ENCODE data around the gene ITGAE.
"Not testable (repeated sequence)": the region's sequence is repeated elsewhere in the genome, so short reads cannot be mapped to it uniquely, and the experiment has no call there.

The ITGAE gene

GRCh38 chr17:3794557-3795389 is 6.2 kb downstream of the ITGAE start:
- no peak overlapping the region for H3K27ac Mint-ChIP-seq
- no peaks in the 10 kb centered on the region for H3K36me3 Mint-ChIP-seq (ENCODE audit: low read depth)
- no peak overlapping the region for H3K4me3 Mint-ChIP-seq
- H3K9me3 Mint-ChIP-seq: no peaks in the 10 kb centered on the region
- no peaks in the 10 kb centered on the region for H3K27me3 Mint-ChIP-seq (ENCODE audit: low read depth)
- H3K4me1 Mint-ChIP-seq (ENCODE audit: low read depth): peaks cover 33% of the 10 kb centered on the region

DNA sequence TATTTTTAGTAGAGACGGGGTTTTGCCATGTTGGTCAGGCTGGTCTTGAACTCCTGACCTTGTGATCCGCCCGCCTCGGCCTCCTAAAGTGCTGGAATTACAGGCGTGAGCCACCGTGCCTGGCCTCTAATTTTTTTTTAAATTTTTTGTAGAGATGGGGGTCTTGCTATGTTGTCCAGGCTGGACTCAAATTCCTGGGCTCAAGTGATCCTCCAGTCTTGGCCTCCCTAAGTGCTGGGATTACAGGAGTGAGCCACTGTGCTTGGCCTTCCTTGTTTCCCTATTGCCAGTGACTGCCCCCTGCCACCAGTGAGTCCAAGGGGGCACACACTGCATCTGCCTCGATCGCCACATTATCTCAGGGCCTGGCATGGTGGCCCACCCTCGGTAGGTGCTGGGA is 6.8 kb downstream of the ITGAE start:
- H3K9me3 Mint-ChIP-seq; H3K27me3 Mint-ChIP-seq (ENCODE audit: low read depth); H3K4me3 Mint-ChIP-seq; H3K27ac Mint-ChIP-seq; H3K36me3 Mint-ChIP-seq (ENCODE audit: low read depth): not testable (repeated sequence)
- H3K4me1 Mint-ChIP-seq (ENCODE audit: low read depth): peaks cover 32% of the 10 kb centered on the region

DNA sequence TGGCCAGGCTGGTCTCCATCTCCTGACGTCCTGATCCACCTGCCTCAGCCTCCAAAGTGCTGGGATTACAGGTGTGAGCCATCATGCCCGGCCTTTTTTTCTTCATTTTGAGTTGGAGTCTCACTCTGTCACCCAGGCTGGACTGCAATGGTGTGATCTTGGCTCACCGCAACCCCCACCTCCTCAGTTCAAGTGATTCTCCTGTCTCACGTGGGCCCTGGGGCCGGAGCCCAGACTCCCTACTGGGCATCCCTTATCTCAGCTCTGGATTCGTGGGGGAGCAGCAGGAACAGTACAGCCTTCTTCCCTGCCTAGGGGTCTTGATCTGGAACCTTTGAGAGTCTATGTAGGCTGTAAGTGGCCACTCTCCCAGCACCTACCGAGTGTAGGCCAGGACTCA is 7.7 kb downstream of the ITGAE start:
- H3K27ac Mint-ChIP-seq; H3K36me3 Mint-ChIP-seq (ENCODE audit: low read depth); H3K9me3 Mint-ChIP-seq; H3K4me3 Mint-ChIP-seq; H3K27me3 Mint-ChIP-seq (ENCODE audit: low read depth): not testable (repeated sequence)
- peaks cover 32% of the 10 kb centered on the region for H3K4me1 Mint-ChIP-seq (ENCODE audit: low read depth)

DNA sequence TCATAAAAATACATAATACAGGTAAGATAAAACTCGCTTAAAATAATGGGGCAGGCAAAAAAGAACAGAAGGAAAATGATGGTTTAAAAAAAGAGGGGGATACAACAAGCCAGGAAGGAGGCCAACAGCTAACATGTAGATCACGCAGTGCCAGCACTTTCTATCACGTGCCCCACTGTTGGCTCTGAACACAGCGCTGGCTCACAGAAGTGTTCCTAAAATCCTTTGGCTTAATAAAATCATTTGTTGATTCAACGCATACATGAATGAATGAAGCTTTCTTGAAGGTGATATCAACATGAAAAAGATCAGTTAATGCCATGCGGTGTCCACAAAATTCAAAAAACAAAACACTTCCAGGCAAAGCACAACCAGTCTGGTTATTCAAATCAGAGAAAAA is 8.5 kb downstream of the ITGAE start:
- H3K4me1 Mint-ChIP-seq (ENCODE audit: low read depth): peaks cover 36% of the 10 kb centered on the region

DNA sequence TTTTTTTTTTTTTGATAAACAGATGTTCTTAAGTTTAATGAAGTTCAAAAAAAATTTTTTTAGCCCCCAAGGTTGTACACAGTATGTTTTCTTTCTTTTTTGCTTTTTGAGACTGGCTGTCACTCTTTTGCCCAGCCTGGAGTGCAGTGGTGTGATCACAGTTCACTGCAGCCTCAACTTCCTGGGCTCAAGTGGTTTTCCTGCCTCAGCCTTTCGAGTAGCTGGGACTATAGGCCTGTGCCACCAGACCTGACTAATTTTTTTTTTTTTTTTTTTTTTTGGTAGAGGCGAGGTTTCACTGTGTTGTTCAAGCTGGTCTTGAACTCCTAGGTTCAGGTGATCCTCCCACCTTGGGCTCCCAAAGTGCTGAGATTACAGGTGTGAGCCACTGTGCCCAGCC is 12.8 kb downstream of the ITGAE start:
- Mint-ChIP-seq H3K9me3 (no peaks in the 10 kb centered on the region), H3K4me1 (ENCODE audit: low read depth) (peaks cover 20% of the 10 kb centered on the region), H3K27me3 (ENCODE audit: low read depth) (no peaks in the 10 kb centered on the region), H3K4me3 (no peak overlapping the region), H3K27ac (peak overlapping the region; percentile 69), H3K36me3 (ENCODE audit: low read depth) (no peaks in the 10 kb centered on the region)

More for the DNA sequence above, 8.5 kb downstream of the ITGAE start:
- Mint-ChIP-seq H3K36me3 (ENCODE audit: low read depth) (no peaks in the 10 kb centered on the region), H3K27ac (no peak overlapping the region), H3K9me3 (no peaks in the 10 kb centered on the region), H3K4me3 (no peak overlapping the region), H3K27me3 (ENCODE audit: low read depth) (no peaks in the 10 kb centered on the region)

DNA sequence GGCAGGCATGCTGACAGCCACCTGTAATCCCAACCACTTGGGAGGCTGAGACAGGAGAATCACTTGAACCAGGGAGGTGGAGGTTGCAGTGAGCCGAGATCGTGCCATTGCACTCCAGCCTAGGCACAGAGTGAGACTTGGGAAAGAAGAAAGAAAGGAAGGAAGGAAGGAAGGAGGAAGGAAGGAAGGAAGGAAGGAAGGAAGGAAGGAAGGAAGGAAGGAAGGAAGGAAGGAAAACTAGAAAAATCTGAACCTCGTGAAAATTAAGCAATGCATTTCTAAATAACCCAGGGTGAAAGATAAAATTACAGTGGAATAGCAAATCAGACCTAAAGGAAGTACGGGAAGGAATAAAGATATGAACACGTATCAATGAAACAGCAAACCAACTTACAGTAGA is 15.7 kb downstream of the ITGAE start:
- not testable (repeated sequence) for H3K4me1 Mint-ChIP-seq (ENCODE audit: low read depth); H3K4me3 Mint-ChIP-seq
- H3K27ac Mint-ChIP-seq: peak overlapping the region; percentile 27

GRCh38 chr17:3782751-3783150 is 18.2 kb downstream of the ITGAE start:
- H3K4me1 Mint-ChIP-seq (ENCODE audit: low read depth): peaks cover 2% of the 10 kb centered on the region
- H3K27ac Mint-ChIP-seq: no peak overlapping the region
- H3K9me3 Mint-ChIP-seq: no peaks in the 10 kb centered on the region
- H3K36me3 Mint-ChIP-seq (ENCODE audit: low read depth): no peaks in the 10 kb centered on the region
- peaks cover 3% of the 10 kb centered on the region for H3K27me3 Mint-ChIP-seq (ENCODE audit: low read depth)
- no peak overlapping the region for H3K4me3 Mint-ChIP-seq

More for the DNA sequence above, 15.7 kb downstream of the ITGAE start:
- H3K27me3 Mint-ChIP-seq (ENCODE audit: low read depth); H3K9me3 Mint-ChIP-seq; H3K36me3 Mint-ChIP-seq (ENCODE audit: low read depth): not testable (repeated sequence)

- H3K27ac Mint-ChIP-seq: no peak overlapping the region
- no peaks in the 10 kb centered on the region for H3K36me3 Mint-ChIP-seq (ENCODE audit: low read depth)
- peaks cover 3% of the 10 kb centered on the region for H3K27me3 Mint-ChIP-seq (ENCODE audit: low read depth)
- H3K4me3 Mint-ChIP-seq: no peak overlapping the region
- no peaks in the 10 kb centered on the region for H3K9me3 Mint-ChIP-seq
- H3K4me1 Mint-ChIP-seq (ENCODE audit: low read depth): peaks cover 2% of the 10 kb centered on the region
Measured at GRCh38 chr17:3780986-3781385, 20.0 kb downstream of the ITGAE start.

DNA sequence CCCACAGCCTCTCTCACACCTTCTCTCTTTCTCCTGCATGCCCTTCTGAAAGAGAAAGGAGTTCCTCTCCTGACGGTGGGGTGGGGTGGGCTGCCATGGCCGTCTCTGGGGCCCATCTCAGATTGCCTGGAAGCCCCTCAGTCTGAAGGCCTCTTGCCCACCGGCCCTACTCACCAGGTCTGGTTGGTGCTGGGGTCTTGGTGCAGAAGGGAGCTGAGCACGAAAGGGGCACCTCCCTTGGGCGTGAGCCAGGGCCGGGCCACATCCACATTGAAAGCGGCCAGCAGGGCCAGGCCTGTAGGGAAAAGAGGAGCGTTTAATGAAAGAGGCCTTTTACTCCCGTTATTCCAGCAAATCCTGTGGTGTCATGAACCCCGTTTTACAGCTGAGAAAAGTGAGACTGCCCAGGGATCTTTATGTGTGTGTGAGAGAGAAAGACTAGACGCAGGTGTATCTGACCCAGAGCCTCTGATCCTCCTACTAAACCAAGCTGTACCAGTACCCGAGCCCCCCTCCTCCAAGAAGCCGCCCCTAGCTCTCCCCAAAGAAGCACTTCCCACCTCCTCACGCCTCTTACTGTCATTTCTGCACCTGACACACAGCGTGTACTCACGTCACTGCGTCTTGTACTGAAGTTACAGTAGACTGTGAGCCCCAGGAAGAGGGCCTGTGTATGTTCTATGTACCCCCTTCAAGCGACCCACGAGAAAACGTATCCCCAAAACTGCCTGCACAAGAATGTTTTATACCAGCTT is 23.4 kb downstream of the ITGAE start:
- Mint-ChIP-seq H3K4me1 (ENCODE audit: low read depth) (no peaks in the 10 kb centered on the region), H3K27ac (no peak overlapping the region), H3K4me3 (no peak overlapping the region), H3K27me3 (ENCODE audit: low read depth) (peaks cover 3% of the 10 kb centered on the region), H3K36me3 (ENCODE audit: low read depth) (peaks cover 2% of the 10 kb centered on the region), H3K9me3 (no peaks in the 10 kb centered on the region)

DNA sequence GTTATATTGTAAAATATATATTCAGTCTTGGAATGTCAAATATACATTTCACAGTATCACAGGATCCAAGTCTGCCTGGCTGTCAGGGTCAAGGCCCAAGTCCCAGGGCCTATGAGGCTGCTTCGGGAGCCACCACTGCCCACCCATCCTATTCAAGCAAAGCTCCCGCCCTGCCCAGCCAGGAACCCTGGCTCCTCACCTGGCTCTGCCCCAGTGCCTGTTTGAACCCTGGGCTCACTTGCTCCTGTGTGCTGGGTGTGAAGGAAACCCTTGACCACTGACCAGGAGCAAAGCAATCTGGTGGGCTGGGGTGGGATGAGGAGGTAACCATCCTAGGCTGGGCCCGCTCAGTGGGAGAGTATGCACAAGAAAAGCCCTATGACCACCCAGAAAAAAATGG is 27.0 kb downstream of the ITGAE start:
- H3K4me3 Mint-ChIP-seq: no peak overlapping the region
- H3K27ac Mint-ChIP-seq: no peak overlapping the region
- peaks cover 9% of the 10 kb centered on the region for H3K4me1 Mint-ChIP-seq (ENCODE audit: low read depth)
- peaks cover 2% of the 10 kb centered on the region for H3K36me3 Mint-ChIP-seq (ENCODE audit: low read depth)
- no peaks in the 10 kb centered on the region for H3K9me3 Mint-ChIP-seq
- peaks cover 3% of the 10 kb centered on the region for H3K27me3 Mint-ChIP-seq (ENCODE audit: low read depth)

DNA sequence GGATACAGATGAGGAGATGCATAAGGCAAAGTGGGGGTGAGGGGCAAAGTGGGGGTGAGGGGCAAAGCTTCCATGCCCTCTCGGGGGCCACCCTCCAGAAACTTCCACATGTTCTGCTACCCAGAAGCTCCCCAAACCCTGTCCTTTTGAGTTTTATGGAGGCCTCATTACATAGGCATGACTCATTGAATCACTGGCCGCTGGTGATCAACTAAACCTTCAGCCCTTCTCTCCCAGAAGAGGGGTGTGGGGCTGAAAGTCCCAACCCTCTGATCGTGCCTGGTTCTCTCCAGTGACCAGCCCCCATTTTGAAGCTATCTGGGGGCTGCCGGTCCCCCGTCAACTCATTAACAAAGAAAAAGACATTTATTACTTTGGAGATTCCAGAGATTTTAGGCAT is 27.5 kb downstream of the ITGAE start:
- peaks cover under 1% of the 10 kb centered on the region for H3K27me3 Mint-ChIP-seq (ENCODE audit: low read depth)
- peaks cover 3% of the 10 kb centered on the region for H3K36me3 Mint-ChIP-seq (ENCODE audit: low read depth)
- H3K9me3 Mint-ChIP-seq: no peaks in the 10 kb centered on the region
- no peak overlapping the region for H3K27ac Mint-ChIP-seq
- no peak overlapping the region for H3K4me3 Mint-ChIP-seq
- H3K4me1 Mint-ChIP-seq (ENCODE audit: low read depth): peaks cover 11% of the 10 kb centered on the region

DNA sequence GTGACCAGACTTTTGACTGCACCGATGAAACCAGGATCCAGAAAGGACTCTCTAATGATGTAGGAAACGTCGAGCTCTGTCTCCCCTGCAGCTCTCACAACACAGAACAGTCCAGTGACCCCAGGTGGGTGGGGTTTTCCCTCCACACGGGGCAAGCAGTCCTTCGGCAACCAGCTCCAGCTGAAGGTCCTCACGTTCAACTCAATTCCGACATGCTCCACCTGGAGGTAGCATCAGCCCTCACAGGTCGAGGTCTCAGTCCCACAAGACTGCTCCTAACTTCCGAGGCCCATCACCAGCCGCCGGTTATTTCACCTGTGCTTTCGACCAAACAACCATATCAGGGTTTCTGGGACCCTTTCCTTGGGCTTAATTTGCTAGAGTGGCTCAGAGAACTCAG is 28.2 kb downstream of the ITGAE start:
- peaks cover 14% of the 10 kb centered on the region for H3K4me1 Mint-ChIP-seq (ENCODE audit: low read depth)
- H3K4me3 Mint-ChIP-seq: no peak overlapping the region
- no peak overlapping the region for H3K27ac Mint-ChIP-seq
- no peaks in the 10 kb centered on the region for H3K27me3 Mint-ChIP-seq (ENCODE audit: low read depth)
- H3K36me3 Mint-ChIP-seq (ENCODE audit: low read depth): peaks cover 4% of the 10 kb centered on the region
- peaks cover under 1% of the 10 kb centered on the region for H3K9me3 Mint-ChIP-seq

DNA sequence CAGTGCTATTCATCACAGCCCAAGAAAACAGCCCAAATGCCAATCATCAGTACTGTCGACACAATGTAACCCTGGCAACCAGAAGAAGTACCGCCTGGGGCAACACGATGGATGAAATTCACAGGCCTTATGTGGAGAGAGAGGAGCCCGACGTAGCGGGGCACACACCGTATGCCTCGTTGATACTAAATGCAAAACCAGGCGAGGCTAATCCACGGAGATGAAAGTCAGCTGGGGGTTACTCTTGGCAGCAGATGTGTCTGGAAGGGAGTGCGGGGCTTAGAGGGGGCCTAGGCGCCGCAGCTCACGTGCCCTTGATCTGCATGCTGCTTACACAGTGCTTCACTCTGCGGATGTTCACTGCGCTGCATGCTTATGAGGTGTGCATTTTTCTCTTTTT is 29.8 kb downstream of the ITGAE start:
- no peak overlapping the region for H3K4me3 Mint-ChIP-seq
- peaks cover 9% of the 10 kb centered on the region for H3K9me3 Mint-ChIP-seq
- H3K27me3 Mint-ChIP-seq (ENCODE audit: low read depth): no peaks in the 10 kb centered on the region
- no peak overlapping the region for H3K27ac Mint-ChIP-seq
- peaks cover 24% of the 10 kb centered on the region for H3K4me1 Mint-ChIP-seq (ENCODE audit: low read depth)
- peaks cover 10% of the 10 kb centered on the region for H3K36me3 Mint-ChIP-seq (ENCODE audit: low read depth)

GRCh38 chr17:3770466-3770865 is 30.5 kb downstream of the ITGAE start:
- H3K36me3 Mint-ChIP-seq (ENCODE audit: low read depth): peaks cover 10% of the 10 kb centered on the region
- H3K27ac Mint-ChIP-seq: peak overlapping the region; percentile 27
- H3K4me3 Mint-ChIP-seq: no peak overlapping the region
- peaks cover 9% of the 10 kb centered on the region for H3K9me3 Mint-ChIP-seq
- peaks cover 31% of the 10 kb centered on the region for H3K4me1 Mint-ChIP-seq (ENCODE audit: low read depth)
- no peaks in the 10 kb centered on the region for H3K27me3 Mint-ChIP-seq (ENCODE audit: low read depth)

- peaks cover 9% of the 10 kb centered on the region for H3K9me3 Mint-ChIP-seq
- H3K27me3 Mint-ChIP-seq (ENCODE audit: low read depth): no peaks in the 10 kb centered on the region
- peaks cover 42% of the 10 kb centered on the region for H3K4me1 Mint-ChIP-seq (ENCODE audit: low read depth)
- H3K27ac Mint-ChIP-seq: no peak overlapping the region
- no peak overlapping the region for H3K4me3 Mint-ChIP-seq
- peaks cover 10% of the 10 kb centered on the region for H3K36me3 Mint-ChIP-seq (ENCODE audit: low read depth)
Measured at GRCh38 chr17:3768769-3769168, 32.2 kb downstream of the ITGAE start.
